GM19463 (cell line): Measurements from ENCODE around the gene CPLX4.
A peak's percentile ranks its signal among the peaks of the same experiment; 100 is the strongest.

ENCODE experiments used
- ATAC-seq: cut with Tn5 transposase; IDR thresholded peaks from one replicate; pipeline ENCODE4 v1.9.1; 2021; ENCODE audit warnings: mild to moderate bottlenecking, moderate library complexity; ENCODE audit not compliant: unreplicated experiment

CPLX4 gene, protein sequence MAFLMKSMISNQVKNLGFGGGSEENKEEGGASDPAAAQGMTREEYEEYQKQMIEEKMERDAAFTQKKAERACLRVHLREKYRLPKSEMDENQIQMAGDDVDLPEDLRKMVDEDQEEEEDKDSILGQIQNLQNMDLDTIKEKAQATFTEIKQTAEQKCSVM

GRCh38 chr18:59318460-59319050 is at the start of gene CPLX4:
Gene CPLX4 (minus strand): TSS chr18:59318649. CDS start chr18:59318462, 187 bp downstream.
- no peak for ATAC-seq

DNA sequence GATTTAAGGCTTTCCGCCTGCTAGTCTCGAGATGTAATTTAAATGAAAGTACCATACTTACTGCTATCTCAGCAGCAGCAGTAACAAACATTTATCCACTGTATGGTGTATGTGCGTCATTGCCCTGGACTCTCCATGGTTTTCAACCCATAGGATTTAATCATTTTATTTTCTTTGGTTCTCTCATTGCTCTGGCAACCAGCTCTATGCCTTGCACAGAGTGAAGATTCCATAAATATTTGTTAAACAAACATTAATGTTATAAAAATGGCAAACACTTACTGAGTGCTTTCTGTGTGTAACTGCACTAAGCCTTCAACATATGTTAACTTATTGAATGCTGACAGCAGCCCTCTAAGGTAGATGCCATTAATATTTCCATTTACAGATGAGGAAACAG is 41.9 kb upstream of the CPLX4 start:
- ATAC-seq, result no peak

DNA sequence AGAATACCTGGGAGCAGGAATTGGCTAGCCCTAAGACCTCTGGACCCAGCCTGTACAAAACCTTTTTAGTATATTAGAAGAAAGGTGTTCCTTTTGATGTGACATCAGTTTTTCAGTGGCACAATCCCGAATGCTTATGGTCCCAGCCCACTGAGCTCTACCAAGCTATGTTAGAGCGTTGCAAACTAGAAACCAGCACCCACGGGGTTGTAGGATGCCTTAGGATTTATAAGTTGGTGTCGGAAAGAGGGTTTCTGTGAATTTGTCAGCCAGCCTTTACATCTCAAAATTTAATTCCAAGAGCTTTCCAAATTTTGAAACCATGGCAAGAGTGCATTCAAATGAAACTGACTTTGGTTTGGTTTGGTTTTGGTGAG is 41.1 kb upstream of the CPLX4 start:
- ATAC-seq, result peak; percentile 7

DNA sequence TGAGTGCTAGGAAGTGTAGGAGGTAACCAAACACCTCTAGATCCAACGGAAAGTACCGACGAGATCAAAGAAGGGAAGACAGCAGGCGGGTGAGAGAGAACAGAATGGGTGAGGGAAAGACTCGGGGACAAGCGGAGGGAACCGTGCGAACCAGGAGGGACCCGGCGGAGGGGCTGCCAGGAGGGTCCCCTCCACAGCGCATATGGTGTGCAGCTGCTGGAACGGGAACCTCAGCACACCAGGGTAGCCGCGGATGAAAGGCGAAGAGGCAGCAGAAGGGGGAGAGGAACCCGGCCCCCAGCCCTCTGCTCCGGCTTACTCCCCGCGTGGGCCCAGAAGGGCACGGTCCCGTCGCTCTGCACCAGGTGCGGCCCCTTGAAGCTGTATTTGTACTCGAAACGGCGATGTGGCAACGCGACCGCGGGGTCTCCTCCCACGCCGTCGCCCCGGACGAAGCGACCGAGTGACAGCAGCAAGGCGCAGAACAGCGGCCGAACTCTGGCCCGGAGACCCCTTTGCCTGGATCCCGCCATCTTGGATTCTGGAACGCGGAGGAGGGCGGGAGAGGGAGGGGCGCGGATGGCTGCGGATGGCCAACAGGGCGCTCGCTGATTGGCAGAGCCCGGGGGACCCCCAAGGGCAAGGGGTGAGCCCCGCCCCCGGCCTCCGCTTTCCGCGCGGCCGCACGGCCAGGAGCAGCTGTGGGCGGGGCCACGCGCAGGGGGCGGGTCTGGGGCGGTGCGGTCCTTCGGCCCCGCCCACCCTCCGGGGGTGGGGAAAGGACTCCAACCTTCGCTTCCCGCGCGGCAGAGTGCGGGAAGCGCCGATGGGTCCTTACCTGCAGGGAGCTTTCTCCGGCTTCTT is 40.5 kb upstream of the CPLX4 start, which contains the start of gene LMAN1:
TSS of gene LMAN1 (minus strand) at position 554 of the 864 bp plus-strand sequence. CDS start at position 533, 21 bp downstream.
- ATAC-seq, result peak; percentile 97

- ATAC-seq, result no peak
These were observed 39.9 kb upstream of the CPLX4 start for GRCh38 chr18:59358414-59358711.

DNA sequence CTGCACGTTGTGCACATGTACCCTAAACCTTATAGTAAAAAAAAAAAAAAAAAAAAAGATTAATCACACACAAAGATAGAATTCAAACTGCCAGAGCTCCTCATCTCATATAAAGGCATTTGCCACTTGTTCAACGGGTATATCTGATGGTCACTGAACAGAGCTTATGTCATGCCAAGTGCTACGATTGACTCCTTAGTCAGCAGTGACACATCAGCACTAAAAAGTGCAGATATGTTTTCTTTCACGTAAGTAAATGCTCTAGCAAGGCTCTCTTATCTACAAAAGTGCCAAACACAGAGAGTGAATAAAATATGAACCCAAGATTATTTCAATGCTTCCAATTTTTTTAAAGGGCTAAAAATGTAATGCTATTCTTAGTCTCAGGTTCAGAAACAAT is 39.5 kb upstream of the CPLX4 start:
- ATAC-seq, result no peak

DNA sequence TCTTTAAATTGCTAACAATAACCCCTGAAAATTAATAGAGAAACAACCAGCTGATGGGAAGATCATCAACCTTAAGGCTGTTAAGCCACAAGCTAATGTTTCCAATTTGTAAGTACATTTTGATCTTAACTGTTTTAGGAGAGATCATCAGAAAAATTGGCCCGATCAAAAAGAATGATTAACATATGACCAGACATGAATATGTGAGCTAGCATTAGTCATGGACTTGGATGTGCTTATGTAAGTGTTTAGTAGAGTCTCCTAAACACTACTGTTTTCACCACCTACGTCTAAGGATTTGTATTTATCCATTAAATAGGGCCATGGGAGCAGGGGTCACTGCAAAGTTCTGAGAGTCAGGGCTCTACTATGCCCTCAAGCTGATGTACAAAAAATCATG is 36.3 kb upstream of the CPLX4 start:
- ATAC-seq, result no peak

- no peak for ATAC-seq
These were observed 34.7 kb upstream of the CPLX4 start for GRCh38 chr18:59353079-59353680.

DNA sequence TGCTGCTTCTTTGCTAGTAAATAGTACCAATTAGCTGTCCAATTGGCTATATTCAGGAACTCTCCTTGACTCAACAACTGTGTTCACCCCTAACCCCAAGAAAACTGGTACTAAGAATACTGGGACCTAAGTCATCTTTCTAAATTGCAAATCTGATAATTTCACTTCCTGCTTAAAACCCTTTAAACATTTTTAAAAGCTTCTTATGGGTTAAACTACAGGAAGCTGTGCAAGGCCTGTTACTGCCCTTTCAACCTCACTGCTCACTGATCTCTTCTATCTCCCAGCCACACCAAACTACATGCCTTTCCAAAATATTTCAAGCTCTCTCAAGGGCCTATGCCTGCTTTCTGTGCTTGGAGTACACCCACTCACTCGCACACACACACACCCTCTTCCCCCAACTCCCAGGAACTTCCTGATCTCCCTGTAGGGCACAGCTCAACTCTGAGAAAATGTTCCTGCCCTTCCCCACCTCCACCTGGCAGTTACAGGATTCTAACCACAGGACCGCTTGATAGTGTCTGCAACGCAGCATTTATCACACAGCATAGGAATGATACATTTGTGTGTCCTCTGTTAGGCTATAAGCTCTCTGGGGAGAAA is 33.9 kb upstream of the CPLX4 start:
- no peak for ATAC-seq

GRCh38 chr18:59345556-59345955 is 27.1 kb upstream of the CPLX4 start:
- ATAC-seq, result no peak

DNA sequence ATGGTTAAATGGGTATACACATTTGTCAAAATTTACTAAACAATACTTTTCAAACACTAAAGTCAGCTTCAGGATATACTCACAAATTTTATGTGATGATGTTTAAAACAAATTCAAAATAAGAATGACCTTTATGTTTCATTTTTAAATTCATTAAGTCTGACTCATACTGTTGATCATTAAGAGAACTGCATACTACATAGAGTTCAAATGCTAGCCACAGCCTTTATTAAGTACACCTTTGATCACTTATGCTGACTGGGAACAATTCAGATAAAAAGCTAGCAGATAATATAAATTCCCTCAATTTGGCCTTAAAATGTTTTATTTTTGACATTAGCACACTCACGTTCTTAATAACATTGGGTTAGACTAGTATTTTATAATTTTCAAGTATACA is 26.5 kb upstream of the CPLX4 start:
- no peak for ATAC-seq

DNA sequence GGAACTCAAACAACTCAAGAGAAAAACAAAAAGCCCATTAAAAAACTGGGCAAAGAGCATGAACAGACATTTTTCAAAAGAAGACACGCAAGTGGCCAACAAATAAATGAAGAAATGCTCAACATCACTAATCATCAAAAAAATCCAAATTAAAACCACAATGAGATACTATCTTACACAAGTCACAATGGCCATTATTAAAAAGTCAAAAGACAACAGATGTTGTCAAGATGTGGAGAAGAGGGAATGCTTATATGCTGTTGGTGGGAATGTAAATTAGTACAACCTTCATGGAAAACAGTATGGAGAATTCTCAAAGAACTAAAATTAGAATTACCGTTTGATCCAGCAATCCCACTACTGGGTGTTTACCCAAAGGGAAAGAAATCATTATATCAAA is 25.5 kb upstream of the CPLX4 start:
- no peak for ATAC-seq

DNA sequence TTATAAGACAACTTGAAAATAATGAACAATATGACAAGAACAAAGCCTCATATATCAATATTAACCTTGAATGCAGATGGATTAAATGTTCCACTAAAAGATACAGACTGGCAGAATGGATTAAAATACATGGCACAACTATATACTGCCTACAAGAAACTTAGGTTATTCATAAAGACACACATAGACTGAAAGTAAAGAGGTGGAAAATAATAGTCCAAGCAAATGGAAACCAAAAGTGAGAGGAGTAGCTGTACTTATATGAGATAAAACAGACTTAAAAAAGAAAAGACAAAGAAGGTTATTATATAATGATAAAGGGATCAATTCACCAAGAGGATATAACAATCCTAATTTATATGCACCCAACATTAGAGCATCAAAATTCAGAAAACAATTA is 22.4 kb upstream of the CPLX4 start:
- ATAC-seq, result no peak

GRCh38 chr18:59340312-59340711 is 21.9 kb upstream of the CPLX4 start:
- ATAC-seq, result no peak

DNA sequence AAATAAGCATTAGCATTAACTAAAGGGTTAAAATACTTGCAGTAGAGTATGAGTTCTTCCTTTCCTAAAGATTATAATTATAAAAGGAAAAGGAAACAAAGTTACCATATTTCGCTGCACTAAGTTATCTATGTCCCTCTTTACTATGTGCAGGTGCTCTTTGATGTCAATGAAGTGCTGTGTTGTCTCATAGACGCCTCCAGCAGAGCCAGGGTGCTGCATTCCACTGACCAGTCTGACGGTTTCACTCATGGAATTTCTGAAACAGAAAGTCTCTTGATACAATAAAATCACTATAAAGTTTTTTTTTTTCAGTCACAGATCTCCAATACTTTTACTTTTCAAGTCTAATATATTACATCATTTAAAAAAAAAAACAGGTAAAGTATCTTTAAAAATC is 14.5 kb upstream of the CPLX4 start:
- ATAC-seq, result no peak

DNA sequence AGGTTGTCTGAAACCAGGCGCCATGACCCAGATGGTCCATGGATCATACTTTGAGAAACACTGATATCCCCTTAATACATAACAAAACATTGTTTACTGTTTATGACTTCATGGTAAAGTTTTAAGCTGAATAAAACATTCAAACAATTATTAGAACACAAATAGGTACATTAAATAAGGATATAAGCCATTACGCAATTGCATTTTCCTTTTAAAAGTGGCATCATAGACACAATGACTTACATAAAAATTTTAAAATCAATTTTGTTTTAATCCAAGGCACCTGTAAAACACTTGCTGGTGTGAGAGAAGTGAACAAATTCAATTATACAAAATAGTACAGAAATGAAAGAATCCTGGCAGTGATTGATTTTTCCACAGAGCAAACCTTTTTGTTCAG is 10.2 kb upstream of the CPLX4 start:
- ATAC-seq, result no peak

DNA sequence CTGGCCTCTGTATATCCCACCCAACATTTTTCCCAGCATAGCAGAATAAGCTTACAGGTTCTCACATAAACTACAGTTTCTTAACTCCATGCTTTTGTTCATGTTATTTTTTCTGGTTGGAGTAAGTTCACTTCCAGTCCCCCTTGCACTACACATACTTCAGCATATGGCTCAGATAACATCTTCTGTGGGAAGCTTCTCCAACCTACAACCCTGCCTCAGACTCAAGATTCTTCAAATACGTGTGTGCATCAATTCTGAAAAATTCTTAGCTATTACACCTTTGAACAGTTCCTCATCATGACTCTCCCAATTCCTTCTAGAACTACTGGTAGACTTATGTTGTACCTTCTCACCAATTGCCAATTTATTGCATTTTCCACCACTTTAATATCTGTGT is 7.5 kb upstream of the CPLX4 start:
- ATAC-seq, result no peak

DNA sequence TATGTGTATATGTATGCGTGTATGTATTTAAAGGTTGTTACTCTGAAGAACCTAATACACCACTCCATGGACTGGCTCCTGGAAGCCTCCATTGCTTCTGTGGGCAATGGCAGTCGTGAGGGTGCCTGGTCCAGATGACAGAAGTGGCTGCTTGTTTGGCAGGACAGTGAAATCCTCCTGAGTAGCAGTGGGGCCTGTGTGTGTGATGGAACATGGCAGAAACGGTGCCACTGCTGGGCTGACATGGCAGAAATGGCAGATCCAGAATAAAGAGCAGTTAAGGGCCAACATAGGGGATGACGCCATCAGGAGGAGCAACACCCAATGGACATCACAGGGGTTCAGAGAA is 6.1 kb upstream of the CPLX4 start:
- no peak for ATAC-seq

- ATAC-seq, result no peak
These were observed 5.6 kb upstream of the CPLX4 start for GRCh38 chr18:59323931-59324622.

DNA sequence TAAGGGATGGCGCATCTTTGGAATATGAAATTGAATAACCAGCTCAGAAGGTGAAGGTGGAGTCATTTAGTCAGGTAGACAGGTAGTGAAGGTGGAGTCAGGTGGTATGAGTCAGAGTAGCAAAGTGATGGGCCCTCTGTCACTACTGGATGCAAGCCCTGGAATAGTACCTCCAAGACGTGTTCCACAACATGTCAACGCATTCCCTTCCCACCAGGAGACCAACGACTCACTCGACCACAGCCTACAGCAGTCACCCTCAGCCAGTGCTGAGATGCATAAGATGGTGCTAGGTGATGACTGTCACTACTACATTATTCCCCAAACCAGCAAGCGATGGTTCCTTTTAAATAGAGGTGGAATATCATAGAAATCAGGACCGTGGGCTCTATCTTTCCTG is 6.8 kb downstream of the CPLX4 start:
- ATAC-seq, result no peak

- no peak for ATAC-seq
These were observed 9.6 kb downstream of the CPLX4 start for GRCh38 chr18:59308938-59309260.
